Choroid plexus epithelial cell (primary cell): Measurements from ENCODE around the gene SUMF1.
A peak's percentile ranks its signal among the peaks of the same experiment; 100 is the strongest.

Source experiments
- DNase-seq: peaks from one replicate; pipeline ENCODE4 v3.0.0-alpha.2; 2010; ENCODE audit warnings: low read depth
- H3K4me3 ChIP-seq: 2 replicates; pipeline ENCODE4 v1.5.1; 2011; ENCODE audit warnings: low read depth, mild to moderate bottlenecking, control low read depth, low read length, moderate library complexity
- TF ChIP-seq, protein P1 (sequence below): conservative IDR thresholded peaks from 2 replicates; pipeline ENCODE4 v1.5.1; 2011; ENCODE audit warnings: low read depth, mild to moderate bottlenecking, control low read depth, inconsistent platforms, low read length, moderate library complexity

The SUMF1 gene

DNA sequence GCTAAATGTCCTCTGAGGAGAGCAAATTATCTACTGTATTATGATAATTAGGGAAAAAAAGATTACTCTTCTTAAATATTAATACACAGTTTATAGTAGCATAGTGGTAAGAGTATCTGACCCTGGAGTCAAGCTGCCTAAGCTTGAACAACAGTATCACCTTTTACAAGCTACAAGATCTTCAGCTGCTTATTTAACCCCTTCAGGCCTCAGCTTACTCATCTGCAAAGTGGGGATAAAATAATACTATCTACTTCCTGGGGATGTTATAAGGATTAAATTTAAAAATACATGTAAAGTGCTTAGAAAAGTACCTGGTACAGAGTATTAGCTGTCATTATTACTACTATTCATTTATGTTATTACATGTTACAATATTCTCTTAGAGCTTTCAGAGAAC, 42.0 kb downstream of the SUMF1 start:
- H3K4me3 ChIP-seq = no peak overlapping the region
- DNase-seq = no peak
- TF ChIP-seq, protein P1, sequence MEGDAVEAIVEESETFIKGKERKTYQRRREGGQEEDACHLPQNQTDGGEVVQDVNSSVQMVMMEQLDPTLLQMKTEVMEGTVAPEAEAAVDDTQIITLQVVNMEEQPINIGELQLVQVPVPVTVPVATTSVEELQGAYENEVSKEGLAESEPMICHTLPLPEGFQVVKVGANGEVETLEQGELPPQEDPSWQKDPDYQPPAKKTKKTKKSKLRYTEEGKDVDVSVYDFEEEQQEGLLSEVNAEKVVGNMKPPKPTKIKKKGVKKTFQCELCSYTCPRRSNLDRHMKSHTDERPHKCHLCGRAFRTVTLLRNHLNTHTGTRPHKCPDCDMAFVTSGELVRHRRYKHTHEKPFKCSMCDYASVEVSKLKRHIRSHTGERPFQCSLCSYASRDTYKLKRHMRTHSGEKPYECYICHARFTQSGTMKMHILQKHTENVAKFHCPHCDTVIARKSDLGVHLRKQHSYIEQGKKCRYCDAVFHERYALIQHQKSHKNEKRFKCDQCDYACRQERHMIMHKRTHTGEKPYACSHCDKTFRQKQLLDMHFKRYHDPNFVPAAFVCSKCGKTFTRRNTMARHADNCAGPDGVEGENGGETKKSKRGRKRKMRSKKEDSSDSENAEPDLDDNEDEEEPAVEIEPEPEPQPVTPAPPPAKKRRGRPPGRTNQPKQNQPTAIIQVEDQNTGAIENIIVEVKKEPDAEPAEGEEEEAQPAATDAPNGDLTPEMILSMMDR = no peak

DNA sequence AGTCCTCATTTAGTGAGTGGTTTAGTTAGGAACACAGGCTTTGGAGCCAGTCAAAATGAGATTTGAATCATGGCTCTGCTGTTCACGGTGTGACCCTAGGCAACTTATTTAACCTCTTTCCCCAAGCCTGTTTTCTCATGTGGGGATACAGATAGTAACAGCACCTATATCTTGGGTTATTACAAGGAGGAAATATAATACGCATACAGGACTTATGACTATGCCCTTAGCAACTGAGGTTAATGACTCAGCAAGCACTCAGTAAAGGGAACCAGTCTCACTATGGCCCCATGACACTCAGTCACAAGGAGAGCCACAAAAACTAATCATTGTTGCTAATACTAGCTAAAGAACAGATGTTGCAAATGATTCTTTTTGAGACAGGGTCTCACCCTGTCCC, 45.9 kb downstream of the SUMF1 start:
- H3K4me3 ChIP-seq = no peak overlapping the region
- peak; percentile 75 for DNase-seq

DNA sequence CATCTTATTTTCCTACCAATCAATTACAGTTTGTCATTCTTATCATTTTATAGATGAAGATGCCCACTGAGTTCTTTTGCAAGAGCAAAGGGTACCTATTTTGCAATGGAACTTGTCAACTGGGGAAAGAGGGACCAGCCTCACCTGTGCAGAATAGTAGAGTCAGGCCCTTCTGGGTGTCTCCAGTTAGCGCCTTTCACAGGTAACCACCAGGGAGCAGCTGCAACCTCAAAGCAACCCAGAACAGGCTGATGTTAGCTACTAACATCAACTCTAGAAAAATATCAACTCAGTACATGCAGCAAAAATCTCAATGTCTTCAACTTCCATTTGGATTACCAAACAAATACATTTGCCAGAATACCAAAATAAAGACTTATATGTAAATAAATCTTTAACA, 47.1 kb downstream of the SUMF1 start:
- no peak for DNase-seq
- TF ChIP-seq, protein P1 = no peak
- H3K4me3 ChIP-seq = no peak overlapping the region

More for the DNA sequence above, 45.9 kb downstream of the SUMF1 start:
- TF ChIP-seq, protein P1 = no peak

DNA sequence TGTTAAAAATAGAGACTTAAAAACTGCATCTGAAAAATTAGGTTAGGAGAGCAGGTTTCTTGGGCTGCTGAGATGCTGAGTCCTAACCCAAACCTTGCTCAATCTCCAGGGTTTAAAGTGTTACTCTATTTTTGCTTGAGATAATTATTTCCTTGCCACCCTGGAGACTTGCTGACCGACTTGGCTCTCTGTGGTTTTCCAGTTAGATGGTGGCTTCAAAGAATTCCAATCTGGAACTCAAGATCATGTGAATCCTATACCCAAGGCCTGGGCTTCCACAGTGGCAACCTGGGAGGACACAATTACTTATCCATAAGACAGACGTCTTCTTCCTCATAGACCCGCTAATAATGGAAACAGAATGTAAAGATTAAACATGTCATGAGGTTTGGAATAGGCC, 47.7 kb downstream of the SUMF1 start:
- no peak for DNase-seq
- TF ChIP-seq, protein P1 = no peak
- H3K4me3 ChIP-seq = no peak overlapping the region

DNA sequence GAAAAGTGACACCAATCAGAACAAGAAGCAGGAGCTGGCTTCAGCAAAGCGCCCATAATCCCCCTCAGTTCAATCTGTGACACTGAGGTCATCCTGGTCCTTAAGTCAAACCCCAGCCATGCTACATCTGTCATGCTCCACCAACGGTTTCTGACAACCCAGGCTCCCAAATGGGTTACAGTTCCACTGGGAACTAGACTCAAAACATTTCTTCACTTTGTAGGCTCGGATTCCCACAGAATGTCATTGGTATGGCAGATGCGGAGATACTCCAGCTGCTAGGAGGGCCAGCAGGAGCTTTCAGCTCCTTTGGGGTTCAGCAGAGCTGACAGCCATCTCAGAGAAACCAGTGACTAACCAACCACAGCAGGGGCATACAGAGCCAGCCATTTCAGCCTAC, 48.9 kb downstream of the SUMF1 start:
- TF ChIP-seq, protein P1 = no peak
- no peak overlapping the region for H3K4me3 ChIP-seq
- DNase-seq = no peak

GRCh38 chr3:4417449-4417848, 49.6 kb downstream of the SUMF1 start:
- peak; percentile 89 for DNase-seq
- no peak overlapping the region for H3K4me3 ChIP-seq
- TF ChIP-seq, protein P1 = no peak

- no peak overlapping the region for H3K4me3 ChIP-seq
- peak; percentile 89 for DNase-seq
- TF ChIP-seq, protein P1 = peak; percentile 3
These were observed 50.1 kb downstream of the SUMF1 start for GRCh38 chr3:4416961-4417360.
